Measurements from ENCODE around the gene SERTAD2.

Gene SERTAD2

DNA sequence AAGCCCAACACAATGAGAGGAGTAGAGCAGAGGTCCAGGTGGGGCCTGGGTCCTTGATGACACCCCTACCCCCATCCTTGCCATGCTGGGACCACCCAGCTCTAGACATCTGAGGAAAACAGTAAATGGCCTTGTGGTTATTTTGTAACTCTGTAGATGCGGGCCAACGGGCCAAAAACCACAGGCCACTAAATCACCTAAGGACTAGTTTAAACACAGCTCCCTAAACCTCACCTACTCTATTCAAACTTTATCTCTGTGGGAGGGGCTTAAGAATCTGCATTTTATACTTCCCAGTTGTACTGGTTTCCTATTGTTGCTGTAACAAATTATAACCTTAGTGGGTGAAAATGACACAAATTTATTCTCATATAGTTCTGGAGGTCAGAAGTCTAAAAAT lies 19.0 kb upstream of the SERTAD2 start:
- no peak for DNase-seq

GRCh38 chr2:64670047-64670446 lies 16.3 kb upstream of the SERTAD2 start:
- DNase-seq = no peak

DNA sequence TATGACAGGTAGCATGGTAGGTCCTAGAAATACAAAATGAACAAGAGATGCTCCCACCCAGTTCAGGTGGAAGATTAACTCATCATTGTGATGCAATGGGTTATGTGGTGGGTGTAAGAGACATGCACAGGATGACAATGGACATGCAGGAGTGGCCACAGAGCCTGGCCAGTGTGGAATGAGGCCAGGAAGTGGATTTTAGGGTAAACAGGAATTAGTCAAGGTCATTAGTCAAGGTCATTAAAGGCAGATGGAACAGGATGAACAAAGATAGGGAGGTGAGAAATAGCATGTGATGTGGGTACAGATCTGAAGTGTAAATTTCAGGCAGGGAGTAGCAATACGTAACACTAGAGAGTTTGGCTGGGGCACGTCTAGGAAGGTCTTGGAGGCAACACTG lies 15.6 kb upstream of the SERTAD2 start:
- DNase-seq = no peak

DNA sequence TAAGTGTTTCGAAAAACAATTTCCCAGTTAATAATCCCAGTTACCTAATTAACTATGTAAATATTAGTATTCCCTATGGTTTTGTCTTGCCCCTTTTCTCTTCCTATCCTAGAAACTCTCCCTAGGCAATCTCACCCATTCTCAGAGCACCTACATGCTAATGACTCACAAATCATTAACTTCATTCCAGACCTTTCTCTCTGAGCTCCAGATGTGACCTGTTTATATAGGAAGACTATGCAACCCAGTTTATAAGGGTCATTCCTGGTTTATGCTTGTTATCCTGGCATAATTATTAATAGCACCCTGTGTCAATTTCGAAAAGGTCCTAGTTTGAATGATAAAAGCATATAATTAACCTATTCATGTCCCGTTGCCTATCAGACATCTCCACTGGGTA lies 14.8 kb upstream of the SERTAD2 start:
- DNase-seq = no peak

DNA sequence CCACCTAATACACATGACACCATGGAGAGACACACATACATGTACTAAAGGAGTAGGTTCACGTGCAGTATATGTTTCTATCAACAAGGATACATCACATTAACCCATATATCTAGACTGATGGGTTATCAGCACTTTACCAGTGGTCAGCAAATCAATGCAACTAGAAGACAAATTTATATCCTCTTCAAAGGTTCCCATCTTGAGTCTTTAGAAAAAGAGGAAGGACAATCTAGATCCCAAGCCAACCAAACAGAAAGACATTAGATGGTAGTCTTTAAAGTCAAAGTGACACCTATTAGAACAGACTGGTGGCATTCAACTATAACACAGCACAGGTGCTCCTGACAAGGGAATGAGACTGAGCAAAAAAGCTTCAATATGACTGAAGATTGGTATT lies 13.8 kb upstream of the SERTAD2 start:
- peak in 1 of 6 experiments; percentile 41 for DNase-seq

DNA sequence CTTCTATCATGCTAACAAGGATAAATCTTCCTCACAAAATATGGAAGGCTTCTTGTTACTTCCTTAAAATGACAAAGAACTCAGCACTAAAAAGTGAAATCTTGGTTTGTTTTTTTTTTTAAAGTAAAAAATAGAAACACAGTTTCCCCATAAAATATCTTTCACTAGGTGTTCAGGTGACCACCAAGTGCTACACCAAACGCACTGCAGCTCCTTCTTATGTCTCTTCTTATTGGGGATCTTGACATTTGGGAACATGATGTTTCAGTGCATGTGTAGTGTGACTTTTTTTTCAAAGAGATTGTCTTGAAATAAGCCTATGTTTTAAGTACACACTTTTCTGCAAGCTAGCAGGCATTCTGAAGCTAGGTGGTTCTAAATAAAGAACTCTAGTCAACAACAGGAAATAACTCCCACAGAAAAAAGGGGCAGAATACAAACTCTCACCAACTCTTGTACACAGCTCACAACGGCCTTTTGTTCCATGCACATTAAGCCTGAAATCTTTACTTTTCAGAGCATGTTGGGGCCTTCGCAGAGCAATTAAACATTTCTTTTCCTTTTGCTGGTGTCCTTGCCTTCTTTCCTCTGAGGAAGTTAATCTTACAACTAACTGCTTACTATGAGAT lies 13.2 kb upstream of the SERTAD2 start:
- peak in 2 of 6 experiments; percentile 51 to 55 for DNase-seq

DNA sequence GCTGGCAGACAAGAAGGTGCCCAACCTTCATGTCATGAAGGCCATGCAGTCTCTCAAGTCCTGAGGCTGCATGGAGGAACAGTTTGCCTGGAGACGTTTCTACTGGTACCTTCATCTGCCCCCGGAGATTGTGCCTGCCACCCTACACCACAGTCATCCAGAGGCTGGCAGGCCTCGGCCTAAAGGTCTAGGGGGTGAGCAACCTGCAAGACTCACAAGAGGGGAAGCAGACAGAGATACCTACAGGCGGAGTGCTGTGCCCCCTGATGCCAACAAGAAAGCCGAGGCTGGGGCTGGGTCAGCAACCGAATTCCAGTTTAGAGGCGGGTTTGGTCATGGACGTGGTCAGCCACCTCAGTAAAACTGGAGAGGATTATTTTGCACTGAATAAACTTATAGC lies 12.0 kb upstream of the SERTAD2 start:
- no peak for DNase-seq

DNA sequence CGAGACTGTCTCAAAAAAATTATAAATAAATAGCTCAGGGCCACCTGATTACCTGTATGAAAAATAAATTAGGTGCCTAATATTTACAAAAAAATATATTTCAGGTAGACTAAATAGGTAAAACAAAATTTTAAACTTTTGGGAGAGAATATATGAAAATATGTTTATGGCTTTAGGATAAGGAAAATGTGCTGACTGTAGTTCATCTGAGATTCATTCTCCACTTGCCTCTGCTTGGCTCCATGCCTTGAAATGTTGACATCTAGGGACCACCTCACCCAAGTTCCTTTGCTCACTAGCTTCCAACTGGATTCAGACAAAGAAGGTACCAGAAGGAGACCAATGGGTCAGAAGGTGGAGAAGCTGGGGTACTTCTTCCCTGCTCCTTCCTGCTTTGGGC lies 9.7 kb upstream of the SERTAD2 start:
- no peak for DNase-seq

DNA sequence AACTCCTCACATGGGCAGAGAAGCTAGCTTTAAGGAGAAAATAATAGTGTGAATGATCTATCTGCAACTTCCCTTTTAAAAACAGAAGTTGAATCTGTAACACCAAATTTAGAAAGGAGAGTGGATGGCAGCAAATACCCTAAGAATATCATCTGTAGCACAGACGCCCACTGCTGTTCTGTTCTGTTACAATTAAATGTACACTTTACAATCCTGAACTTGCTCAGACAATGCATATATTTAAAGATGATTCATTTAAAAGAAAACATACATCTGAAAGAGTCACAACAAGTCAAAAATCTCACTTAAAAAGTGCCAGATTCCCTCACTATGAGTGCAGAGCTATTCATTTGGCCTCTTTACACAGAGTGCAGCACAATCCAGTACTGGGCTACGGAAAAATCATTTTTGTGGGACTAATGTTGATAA lies 8.0 kb upstream of the SERTAD2 start:
- DNase-seq = no peak

GRCh38 chr2:64659252-64659651 lies 5.5 kb upstream of the SERTAD2 start:
- DNase-seq = peak in 2 of 6 experiments; percentile 19 to 21

DNA sequence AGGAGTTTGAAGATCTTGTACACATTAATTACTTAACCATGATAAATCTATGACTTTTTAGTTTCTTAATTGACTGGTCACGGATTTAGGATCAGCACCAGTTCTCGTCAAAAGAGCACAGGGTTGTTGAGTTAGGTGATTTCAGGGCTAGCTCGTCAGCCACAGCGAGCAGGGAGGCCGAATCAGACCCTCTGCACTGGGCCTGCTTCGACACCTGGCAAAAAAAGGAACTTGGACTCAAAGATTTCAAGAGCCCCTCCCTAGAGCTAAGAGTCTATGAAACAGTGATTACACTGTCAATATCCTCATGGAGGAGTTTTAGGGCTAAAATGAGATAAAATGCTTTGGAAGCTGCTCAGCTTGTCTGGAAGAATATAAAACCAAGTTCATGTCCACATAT lies 4.6 kb upstream of the SERTAD2 start:
- DNase-seq = no peak

- no peak for DNase-seq
Observed at GRCh38 chr2:64657411-64657810, 3.7 kb upstream of the SERTAD2 start.

- DNase-seq = no peak
Observed at GRCh38 chr2:64656379-64656778, 2.7 kb upstream of the SERTAD2 start.

DNA sequence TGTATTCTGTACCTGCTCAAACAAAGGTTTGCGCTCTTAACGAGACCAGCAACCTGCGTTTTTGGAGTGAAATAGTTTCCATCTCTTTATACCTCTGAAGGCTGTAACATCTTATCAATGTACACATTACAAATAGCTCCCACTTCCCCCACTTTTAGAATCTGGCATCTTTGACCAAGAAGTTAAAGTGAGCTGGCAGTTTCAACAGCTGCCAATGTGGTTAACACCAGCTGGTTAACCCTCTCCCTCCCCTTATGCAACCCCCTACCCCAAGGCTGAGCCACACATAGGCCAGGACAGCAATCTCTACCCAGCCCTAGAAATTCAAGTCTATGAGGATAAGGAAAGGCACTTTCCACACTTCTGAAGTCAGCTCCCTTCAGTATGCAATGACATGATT lies 2.2 kb upstream of the SERTAD2 start:
- no peak for DNase-seq

DNA sequence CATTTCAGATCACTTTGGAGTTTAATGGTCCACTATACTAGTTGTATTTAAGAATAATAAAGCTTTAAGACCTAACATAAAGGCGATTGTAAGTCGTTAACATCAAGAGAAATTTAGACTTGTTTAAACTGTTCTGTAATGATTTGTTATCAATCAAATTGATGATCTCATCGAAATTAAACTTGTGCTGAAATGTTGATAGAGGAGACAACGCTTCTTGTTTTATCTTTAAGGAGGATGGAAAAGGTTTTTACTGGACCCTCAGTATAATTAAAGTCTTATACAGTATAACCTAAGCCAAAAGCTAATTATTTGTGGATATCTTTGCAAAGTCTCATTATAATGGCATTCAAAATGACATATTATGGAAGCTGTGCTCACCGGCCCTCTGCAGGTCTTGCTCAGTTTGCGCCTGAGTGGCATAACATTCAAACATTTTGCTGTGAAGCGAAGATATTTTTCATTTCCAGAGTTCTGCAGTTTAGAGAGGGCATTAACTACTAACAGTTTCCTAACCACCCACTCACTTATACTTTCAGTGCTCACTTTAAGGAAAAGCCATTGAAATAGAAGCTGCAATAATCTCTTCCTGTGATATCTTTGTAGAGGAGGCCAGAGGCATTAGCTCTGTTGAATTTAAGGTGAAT lies 1.4 kb upstream of the SERTAD2 start:
- peak in 2 of 6 experiments; percentile 16 to 46 for DNase-seq

GRCh38 chr2:64654063-64654811 lies 524 bp upstream of the SERTAD2 start:
- DNase-seq = peak in 5 of 6 experiments; percentile 39 to 75 (median 67)

DNA sequence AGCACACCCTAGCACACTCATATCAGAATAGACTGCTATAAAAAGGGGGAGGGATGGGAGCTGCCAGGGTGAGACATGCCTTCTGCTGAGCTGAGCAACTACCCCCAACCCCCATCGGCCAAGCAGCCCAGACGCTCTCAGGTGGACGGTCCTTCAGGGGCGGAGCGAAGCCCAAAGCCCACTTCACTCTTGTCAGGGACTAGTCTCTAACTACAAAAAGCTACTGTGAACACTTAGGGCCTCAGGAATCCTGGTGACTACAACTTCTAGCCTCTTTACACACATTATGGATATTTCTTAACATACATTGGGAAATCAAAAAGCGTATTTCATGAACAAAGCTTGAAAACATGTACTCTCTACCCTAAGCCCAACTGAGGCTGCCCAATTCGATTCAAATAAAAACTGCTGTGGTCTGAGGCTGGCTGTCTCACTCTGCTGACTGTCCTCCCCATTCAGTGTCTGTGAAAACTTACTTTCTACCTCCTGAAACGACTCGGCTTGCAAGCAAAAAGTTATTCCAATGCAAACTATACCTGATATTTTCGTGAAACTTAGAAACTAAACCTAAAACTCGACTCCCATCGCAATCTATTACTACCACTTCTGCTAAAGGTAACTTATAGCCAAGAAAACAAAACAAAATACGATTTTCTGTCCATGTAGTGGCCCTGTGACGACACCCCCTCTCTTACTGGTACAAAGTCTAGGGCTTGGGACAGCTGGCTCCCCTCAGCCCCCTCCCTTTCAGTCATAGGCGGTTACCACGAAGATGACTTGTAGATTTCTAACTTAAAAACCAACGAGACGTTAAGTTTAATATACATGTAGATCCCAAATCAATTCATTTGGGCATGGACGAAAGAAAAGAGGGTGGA lies 1.2 kb downstream of the SERTAD2 start:
- DNase-seq = peak in 1 of 6 experiments; percentile 16

DNA sequence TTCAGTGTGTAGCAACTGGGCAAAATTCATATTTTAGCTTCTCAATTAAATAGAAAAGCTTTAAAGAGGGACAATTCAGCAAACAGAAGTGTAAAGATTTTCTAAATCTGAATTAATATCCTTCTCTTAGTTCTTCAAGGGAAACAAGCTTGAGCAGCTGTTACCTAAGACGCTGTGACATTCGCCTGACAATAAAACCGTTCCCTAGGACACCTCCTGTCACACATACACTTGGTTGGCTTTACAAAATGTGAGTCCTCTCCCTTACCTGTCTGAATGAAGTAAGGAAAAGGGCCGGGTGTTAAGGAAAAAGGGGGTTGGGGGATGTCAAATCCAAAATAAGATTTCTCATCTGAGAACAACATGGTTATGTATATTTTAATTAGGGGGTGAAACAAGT lies 2.1 kb downstream of the SERTAD2 start:
- peak in 1 of 6 experiments; percentile 16 for DNase-seq

DNA sequence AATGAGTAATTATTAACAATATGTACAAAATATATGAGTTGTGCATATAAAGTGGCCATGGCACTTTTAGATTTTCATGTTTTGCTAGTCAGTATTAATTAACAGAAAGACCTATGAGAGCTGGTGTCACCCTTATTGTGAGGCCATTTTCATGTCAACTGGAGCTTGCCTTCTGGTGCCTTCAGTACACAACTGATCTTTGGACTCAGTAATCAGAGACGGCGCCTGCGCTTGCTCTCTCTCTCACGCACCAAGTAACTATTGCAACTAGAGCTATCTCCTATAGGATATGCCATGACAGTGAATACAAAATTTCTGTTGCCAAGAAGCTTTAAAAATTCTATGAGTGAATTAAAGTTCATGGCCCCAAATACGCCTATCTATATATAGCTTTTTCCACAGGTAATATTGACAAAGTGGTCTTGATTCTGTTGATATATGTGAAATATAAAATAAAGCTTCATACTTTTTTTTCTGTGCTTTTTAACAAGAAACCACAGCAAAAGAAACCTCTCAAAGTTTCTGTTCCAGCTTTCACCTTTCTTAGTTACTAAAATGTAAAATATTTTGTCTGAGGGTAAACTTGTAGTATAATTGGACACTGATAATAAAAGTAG lies 2.9 kb downstream of the SERTAD2 start:
- DNase-seq = no peak

DNA sequence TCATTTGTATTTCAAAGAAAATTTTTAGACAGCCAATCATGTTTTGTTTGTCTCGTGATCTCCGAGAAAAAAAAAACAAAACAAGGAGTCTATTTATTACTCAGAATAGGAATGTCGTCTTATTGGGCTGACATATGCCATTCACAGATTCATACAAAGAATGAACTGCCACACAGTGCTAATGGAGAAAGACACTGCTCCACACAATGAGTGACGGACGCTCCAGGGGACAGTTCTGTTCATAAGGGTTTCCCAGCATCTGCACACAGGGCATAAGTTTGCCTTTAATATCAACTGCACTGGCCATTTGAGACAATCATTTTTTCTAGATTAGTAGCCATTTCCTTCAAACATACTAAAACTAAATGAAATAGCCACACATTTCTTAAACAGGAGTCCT lies 3.4 kb downstream of the SERTAD2 start:
- DNase-seq = no peak

DNA sequence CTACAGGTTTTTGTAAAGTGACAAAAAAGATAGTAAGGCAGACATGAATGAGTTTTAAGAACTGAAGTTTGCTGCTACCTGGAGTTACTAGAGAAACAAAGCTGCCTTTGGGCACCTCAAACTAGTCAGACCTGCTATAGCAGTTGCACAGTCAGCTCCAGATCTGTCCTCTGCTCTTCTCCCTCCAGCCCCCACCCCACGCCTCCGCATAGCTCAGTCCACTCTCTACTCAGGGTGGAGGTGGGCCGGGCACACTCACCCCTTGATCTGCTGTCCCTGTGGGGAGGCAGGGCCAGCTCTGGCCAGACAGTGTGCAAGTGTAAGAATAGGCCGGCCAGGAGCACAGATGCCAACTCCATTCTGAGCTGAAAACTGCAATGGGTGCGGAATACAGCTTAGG lies 4.1 kb downstream of the SERTAD2 start:
- no peak for DNase-seq

DNA sequence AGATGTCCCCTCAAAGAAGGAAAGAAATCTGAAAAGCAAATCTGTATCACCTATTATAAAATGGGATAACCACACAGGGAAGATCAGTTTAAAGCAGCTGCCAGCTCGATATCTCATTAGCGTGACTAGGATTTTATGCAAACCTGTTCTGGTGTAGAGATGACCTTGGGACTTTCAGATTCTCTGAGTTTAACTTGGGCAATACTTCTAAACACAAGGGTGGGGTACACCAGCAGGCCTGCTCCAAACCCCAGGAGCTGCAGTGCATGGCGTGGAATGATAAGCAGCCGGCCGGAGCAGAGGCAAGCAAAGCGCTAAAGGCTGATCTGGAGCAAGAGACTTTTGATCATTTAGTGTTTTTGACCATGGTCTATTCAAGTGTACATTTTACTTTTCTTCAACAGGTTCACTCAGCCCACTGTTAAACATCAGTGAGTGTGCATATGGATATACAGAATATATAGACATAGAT lies 4.7 kb downstream of the SERTAD2 start:
- DNase-seq = no peak
